Parathyroid adenoma (tissue), 2 donors: ENCODE results near the gene NDUFA13.

Source experiments
- H2AFZ ChIP-seq: fragments of 300-600 bp; sonication (generic); one replicate; pipeline ENCODE4 v1.7.0; 2017; ENCODE audit warnings: antibody characterized with exemption, mild to moderate bottlenecking
- H3K27ac ChIP-seq: fragments of 300-600 bp; sonication (generic); one replicate; pipeline ENCODE4 v1.7.0; 2017
- H3K27me3 ChIP-seq: fragments of 300-600 bp; sonication (generic); one replicate; pipeline ENCODE4 v1.7.0; 2017; ENCODE audit warnings: low read length; ENCODE audit not compliant: control insufficient read depth, insufficient read depth
- H3K36me3 ChIP-seq: fragments of 300-600 bp; sonication (generic); one replicate; pipeline ENCODE4 v1.7.0; 2017; ENCODE audit warnings: low read length; ENCODE audit not compliant: control insufficient read depth, insufficient read depth
- H3K4me1 ChIP-seq: fragments of 300-600 bp; sonication (generic); one replicate; pipeline ENCODE4 v1.7.0; 2017; ENCODE audit warnings: control low read depth
- H3K4me2 ChIP-seq: fragments of 300-600 bp; sonication (generic); one replicate; pipeline ENCODE4 v1.7.0; 2017; ENCODE audit warnings: low read length
- H3K4me3 ChIP-seq: fragments of 300-600 bp; sonication (generic); one replicate; pipeline ENCODE4 v1.7.0; 2017; ENCODE audit warnings: low read depth, low read length
- H3K79me2 ChIP-seq: fragments of 300-600 bp; sonication (generic); one replicate; pipeline ENCODE4 v1.7.0; 2017; ENCODE audit warnings: control low read depth
- H3K9ac ChIP-seq: fragments of 300-600 bp; sonication (generic); one replicate; pipeline ENCODE4 v1.7.0; 2017; ENCODE audit warnings: mild to moderate bottlenecking
- H3K9me3 ChIP-seq: fragments of 300-600 bp; sonication (generic); one replicate; pipeline ENCODE4 v1.7.0; 2017; ENCODE audit warnings: low read length; ENCODE audit not compliant: control insufficient read depth
- TF ChIP-seq, protein P1 (sequence below): fragments of 300-600 bp; sonication (generic); IDR thresholded peaks from one replicate; pipeline ENCODE4 v1.7.0; 2017; ENCODE audit warnings: antibody characterized with exemption, mild to moderate bottlenecking
- donor health status: primary hyperparathyroidism.

Gene NDUFA13

DNA sequence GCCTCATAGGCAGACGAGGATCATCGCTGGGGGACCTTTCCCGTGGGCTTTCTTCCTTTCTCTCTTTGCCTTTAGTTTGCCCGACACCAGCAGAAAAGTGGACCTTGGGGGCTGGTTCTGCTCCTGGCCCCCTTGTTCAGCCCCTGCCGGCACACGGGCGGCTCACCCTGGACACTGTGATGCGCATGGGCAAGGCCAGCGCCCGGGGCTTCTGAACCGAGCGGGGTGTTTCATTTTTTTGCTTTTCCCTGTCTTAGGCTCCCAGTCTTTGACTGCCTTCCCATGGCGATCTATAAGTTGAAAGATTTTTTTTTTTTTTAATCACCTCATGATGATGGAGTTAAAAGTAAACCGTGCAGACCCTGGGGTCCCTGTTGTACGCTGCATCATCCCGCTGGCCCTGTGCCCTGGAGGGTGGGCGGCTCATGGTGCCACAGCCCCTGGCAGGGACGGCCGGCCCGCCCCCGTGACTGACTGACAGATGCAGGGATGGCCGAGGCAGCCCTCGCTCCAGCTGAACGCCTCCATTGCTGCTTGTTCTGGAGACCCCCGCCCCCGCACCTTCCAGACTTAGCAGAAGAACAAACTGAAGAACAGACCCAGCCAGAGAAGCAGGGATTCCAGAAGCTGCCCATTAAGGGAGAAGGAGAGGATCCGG is 10.2 kb upstream of the NDUFA13 start:
- H3K4me2 ChIP-seq = no peak overlapping the region
- no peaks in the 10 kb centered on the region for H3K79me2 ChIP-seq
- no peak overlapping the region for H3K4me3 ChIP-seq
- no peak overlapping the region for H3K27ac ChIP-seq
- H2AFZ ChIP-seq = no peak overlapping the region
- no peaks in the 10 kb centered on the region for H3K9me3 ChIP-seq
- TF ChIP-seq, protein P1, sequence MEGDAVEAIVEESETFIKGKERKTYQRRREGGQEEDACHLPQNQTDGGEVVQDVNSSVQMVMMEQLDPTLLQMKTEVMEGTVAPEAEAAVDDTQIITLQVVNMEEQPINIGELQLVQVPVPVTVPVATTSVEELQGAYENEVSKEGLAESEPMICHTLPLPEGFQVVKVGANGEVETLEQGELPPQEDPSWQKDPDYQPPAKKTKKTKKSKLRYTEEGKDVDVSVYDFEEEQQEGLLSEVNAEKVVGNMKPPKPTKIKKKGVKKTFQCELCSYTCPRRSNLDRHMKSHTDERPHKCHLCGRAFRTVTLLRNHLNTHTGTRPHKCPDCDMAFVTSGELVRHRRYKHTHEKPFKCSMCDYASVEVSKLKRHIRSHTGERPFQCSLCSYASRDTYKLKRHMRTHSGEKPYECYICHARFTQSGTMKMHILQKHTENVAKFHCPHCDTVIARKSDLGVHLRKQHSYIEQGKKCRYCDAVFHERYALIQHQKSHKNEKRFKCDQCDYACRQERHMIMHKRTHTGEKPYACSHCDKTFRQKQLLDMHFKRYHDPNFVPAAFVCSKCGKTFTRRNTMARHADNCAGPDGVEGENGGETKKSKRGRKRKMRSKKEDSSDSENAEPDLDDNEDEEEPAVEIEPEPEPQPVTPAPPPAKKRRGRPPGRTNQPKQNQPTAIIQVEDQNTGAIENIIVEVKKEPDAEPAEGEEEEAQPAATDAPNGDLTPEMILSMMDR = no peak
- H3K4me1 ChIP-seq = no peaks in the 10 kb centered on the region
- H3K36me3 ChIP-seq = no peaks in the 10 kb centered on the region
- H3K27me3 ChIP-seq = no peaks in the 10 kb centered on the region
- no peak overlapping the region for H3K9ac ChIP-seq

DNA sequence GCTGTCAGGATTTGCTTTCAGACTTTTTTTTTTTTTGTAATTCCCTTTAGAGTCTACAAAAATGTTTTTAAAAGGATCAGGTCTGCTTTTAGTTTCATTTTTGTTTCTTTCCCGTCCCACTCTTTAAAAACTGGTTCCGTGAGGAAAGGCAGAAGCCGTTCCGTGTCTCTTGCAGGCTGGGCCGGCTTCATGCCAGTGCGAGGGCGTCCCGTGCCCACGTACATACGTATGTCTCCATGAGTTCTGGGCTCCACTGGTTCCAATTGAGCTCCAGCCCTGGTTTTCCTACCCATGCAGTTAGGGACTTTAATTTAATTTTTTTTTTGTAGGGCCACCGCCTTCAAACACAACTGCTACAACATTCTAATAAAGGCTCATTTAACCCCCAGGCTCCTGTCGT is 9.4 kb upstream of the NDUFA13 start:
- no peak overlapping the region for H3K27ac ChIP-seq
- H3K9ac ChIP-seq = no peak overlapping the region
- H3K79me2 ChIP-seq = no peaks in the 10 kb centered on the region
- no peaks in the 10 kb centered on the region for H3K9me3 ChIP-seq
- TF ChIP-seq, protein P1 = no peak
- H3K4me2 ChIP-seq = no peak overlapping the region
- H3K4me3 ChIP-seq = no peak overlapping the region
- H3K4me1 ChIP-seq = no peaks in the 10 kb centered on the region
- H3K36me3 ChIP-seq = no peaks in the 10 kb centered on the region
- no peak overlapping the region for H2AFZ ChIP-seq
- no peaks in the 10 kb centered on the region for H3K27me3 ChIP-seq

DNA sequence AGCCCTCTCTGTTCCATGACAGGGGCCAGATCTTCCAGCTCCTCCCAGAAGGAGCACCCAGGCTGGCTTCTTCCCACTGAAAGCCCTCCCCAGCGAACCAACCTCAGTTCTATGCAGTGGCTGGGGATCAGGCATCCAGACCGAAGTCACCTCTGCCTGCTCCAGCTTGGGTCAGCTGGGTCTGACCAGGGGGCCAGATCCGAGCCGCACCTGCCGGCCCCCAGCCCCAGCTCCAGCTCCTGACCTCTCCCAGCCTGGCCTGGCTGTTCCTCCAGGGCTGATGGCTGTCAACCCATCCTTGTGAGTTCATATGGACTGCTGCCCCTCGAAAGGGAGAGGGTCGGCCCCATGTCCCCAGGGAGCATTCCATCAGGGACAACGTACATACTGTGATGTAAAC is 8.7 kb upstream of the NDUFA13 start:
- H3K27me3 ChIP-seq = no peaks in the 10 kb centered on the region
- no peaks in the 10 kb centered on the region for H3K4me1 ChIP-seq
- no peak overlapping the region for H3K27ac ChIP-seq
- H3K4me2 ChIP-seq = no peak overlapping the region
- no peaks in the 10 kb centered on the region for H3K79me2 ChIP-seq
- no peak overlapping the region for H2AFZ ChIP-seq
- H3K9me3 ChIP-seq = no peaks in the 10 kb centered on the region
- H3K9ac ChIP-seq = no peak overlapping the region
- TF ChIP-seq, protein P1 = no peak
- no peaks in the 10 kb centered on the region for H3K36me3 ChIP-seq
- H3K4me3 ChIP-seq = no peak overlapping the region

DNA sequence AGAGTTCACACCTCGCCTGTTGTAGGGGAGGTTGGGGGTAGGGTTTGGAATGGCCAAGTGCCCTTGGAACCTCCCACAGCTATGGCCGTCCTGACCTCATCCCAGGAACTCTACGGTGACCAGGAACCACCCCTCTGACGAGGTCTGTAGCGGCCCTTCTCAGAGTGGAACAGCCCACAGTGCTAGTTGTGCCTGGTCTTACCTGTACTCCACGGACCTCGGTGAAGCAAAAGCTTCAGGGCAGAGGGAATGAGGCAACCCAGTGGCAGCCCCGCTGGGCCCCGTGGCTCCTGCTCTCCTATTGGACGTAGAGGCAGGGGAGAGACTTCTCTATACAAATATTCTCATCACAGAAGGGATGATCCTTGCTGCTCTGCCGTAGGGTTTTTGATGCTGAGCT is 7.8 kb upstream of the NDUFA13 start:
- Histone ChIP-seq H3K4me1 (no peaks in the 10 kb centered on the region), H3K9me3 (no peaks in the 10 kb centered on the region), H3K27ac (no peak overlapping the region), H3K4me2 (no peak overlapping the region), H2AFZ (no peak overlapping the region), H3K9ac (no peak overlapping the region), H3K4me3 (no peak overlapping the region), H3K27me3 (no peaks in the 10 kb centered on the region), H3K79me2 (no peaks in the 10 kb centered on the region), H3K36me3 (no peaks in the 10 kb centered on the region)
- TF ChIP-seq, protein P1 = no peak

DNA sequence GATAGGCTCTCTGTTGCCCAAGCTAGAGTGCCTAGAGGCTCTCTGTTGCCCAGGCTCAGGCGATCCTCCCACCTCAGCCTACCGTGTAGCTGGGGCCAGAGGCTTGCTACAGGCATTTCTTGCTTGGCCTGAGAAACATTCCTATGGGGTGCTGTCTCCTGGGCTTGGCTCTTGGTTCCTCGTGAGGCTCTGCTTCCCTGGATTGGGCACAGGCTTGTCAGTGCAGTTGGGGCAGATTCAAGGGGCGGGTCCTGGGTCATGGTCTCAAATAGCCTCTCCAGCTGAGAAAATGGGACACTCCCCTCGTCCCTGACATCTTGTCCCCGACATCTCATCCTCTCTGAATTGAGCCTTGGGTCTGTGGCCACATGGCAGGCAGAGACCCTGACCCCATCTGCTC is 5.6 kb upstream of the NDUFA13 start:
- TF ChIP-seq, protein P1 = no peak
- no peak overlapping the region for H3K27ac ChIP-seq
- peaks cover under 1% of the 10 kb centered on the region for H3K79me2 ChIP-seq
- no peak overlapping the region for H3K4me2 ChIP-seq
- H3K36me3 ChIP-seq = no peaks in the 10 kb centered on the region
- no peak overlapping the region for H2AFZ ChIP-seq
- no peaks in the 10 kb centered on the region for H3K9me3 ChIP-seq
- no peak overlapping the region for H3K4me3 ChIP-seq
- H3K27me3 ChIP-seq = no peaks in the 10 kb centered on the region
- H3K4me1 ChIP-seq = peaks cover 1% of the 10 kb centered on the region
- H3K9ac ChIP-seq = no peak overlapping the region
